Lung (tissue), 13 donors: ENCODE measurements around the gene XAF1. TPM values are rescaled to one million over a fixed set of nuclear protein-coding genes. Genes with fewer than 3 reads are reported as not detected.

Experiments
- ATAC-seq: fragments of 200-7000 bp; cut with Tn5 transposase; one replicate; pipeline ENCODE4 v1.9.1; 2020; ENCODE audit warnings: moderate number of reproducible peaks; ENCODE audit not compliant: insufficient read depth, low FRiP score
- DNase-seq, 3 donors: peaks; one replicate each; pipeline ENCODE4 v3.0.0-alpha.2; 2013 to 2017
- H3K27ac ChIP-seq, 2 donors: one replicate each; pipeline ENCODE4 v1.5.1; 2013; ENCODE audit warnings: mild to moderate bottlenecking in 2 of 2, moderate library complexity in 2 of 2, control low read depth in 1 of 2, inconsistent platforms in 1 of 2, low read depth in 1 of 2, low read length in 1 of 2
- H3K27me3 ChIP-seq, 3 donors: one replicate each; pipeline ENCODE4 v1.5.1; 2013; ENCODE audit warnings: low read length in 2 of 3; ENCODE audit not compliant: control insufficient read depth in 3 of 3, insufficient read depth in 3 of 3
- H3K36me3 ChIP-seq, 4 donors: one replicate each; pipeline ENCODE4 v1.5.1; 2013; ENCODE audit warnings: low read length in 4 of 4, mild to moderate bottlenecking in 1 of 4, moderate library complexity in 1 of 4; ENCODE audit not compliant: control insufficient read depth in 4 of 4, insufficient read depth in 4 of 4
- H3K4me1 ChIP-seq, 5 donors: one replicate each; pipeline ENCODE4 v1.5.1; 2013; ENCODE audit warnings: low read length in 5 of 5, mild to moderate bottlenecking in 2 of 5, moderate library complexity in 1 of 5; ENCODE audit not compliant: control insufficient read depth in 5 of 5, insufficient read depth in 5 of 5
- H3K4me3 ChIP-seq: one replicate; pipeline ENCODE4 v1.5.1; 2013; ENCODE audit warnings: mild to moderate bottlenecking, control low read depth, moderate library complexity
- H3K9ac ChIP-seq, 2 donors: one replicate each; pipeline ENCODE4 v1.5.1; 2013; ENCODE audit warnings: low read length in 2 of 2, control low read depth in 1 of 2; ENCODE audit not compliant: insufficient read depth in 1 of 2
- H3K9me3 ChIP-seq, 4 donors: one replicate each; pipeline ENCODE4 v1.5.1; 2013; ENCODE audit warnings: low read length in 3 of 4, mild to moderate bottlenecking in 1 of 4, moderate library complexity in 1 of 4; ENCODE audit not compliant: control insufficient read depth in 4 of 4, insufficient read depth in 3 of 4
- WGBS, 2 donors: extraction: QIAGEN DNeasy Blood & Tissue Kit; methylation state at CpG; one replicate each; pipeline ENCODE4 v1.1.7; 2013; 5-methylcytosine and 5-hydroxymethylcytosine counted together
- polyA plus RNA-seq, 2 donors: library from polyadenylated mRNA; stranded (reverse); fragments of 200-250 nt; gene quantifications; one replicate each; pipeline ENCODE4 v1.2.1, GENCODE V29; 2013
- small RNA-seq: library from RNA; depleted of rRNA; stranded (forward); fragments of <200 nt; gene quantifications from one replicate; pipeline ENCODE3, GENCODE V24; 2014; ENCODE audit warnings: low replicate concordance
- total RNA-seq, 2 donors: library from RNA; depleted of rRNA in 1 of 2; stranded (reverse); fragments of >200 nt in 1 of 2; gene quantifications; one replicate each; pipeline ENCODE4 v1.2.1, GENCODE V29; 2014 to 2021
- TF ChIP-seq, protein P1 (sequence below): IDR thresholded peaks from 2 replicates; pipeline ENCODE4 v1.5.1; 2012; ENCODE audit warnings: mild to moderate bottlenecking; ENCODE audit errors: control extremely low read depth, extremely low read depth
- donor health status: control.
- donor health status: control.
- donor health status: Bipolar disorder and iron deficiency.
- donor health status: healthy.
- donor health status: DM: yes; HTN: yes; CAD: no.

XAF1 gene
- total and polyA plus RNA-seq, 4 donors = 25.3 to 38.3 (median 31.8) TPM

DNA sequence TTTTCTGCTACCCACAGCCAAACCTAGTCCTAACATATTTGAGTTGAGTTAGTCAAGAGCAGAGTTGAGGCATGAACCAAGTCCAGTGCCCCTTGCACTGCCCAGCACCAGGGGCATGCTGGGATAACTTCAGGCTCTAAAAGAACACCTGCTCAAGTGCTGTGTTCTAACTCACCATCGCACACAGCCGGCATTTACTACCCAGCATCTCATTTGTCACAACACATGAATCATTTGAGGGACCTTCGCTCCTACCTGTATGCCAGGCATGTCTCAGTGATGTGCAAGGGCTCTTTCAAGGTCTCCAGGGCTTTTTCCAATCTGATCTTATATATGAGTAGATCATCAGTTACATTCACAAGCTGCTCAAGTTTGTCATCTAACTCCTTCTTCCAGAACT is 63.1 kb downstream of the XAF1 start:
- no peaks in the 10 kb centered on the region for H3K4me1 ChIP-seq
- DNase-seq (no peak), ATAC-seq (no peak)
- H3K9ac ChIP-seq = no peak overlapping the region
- WGBS, 2 donors = 89 to 91% methylated on average over 3 of the region's 3 CpGs
- H3K4me3 ChIP-seq = no peak overlapping the region
- no peaks in the 10 kb centered on the region for H3K36me3 ChIP-seq
- H3K27me3 ChIP-seq = peaks cover 0 to 3% (median 0%) of the 10 kb centered on the region in 3 donors
- peaks cover 0 to 3% (median 1%) of the 10 kb centered on the region in 4 donors for H3K9me3 ChIP-seq
- TF ChIP-seq, protein P1, sequence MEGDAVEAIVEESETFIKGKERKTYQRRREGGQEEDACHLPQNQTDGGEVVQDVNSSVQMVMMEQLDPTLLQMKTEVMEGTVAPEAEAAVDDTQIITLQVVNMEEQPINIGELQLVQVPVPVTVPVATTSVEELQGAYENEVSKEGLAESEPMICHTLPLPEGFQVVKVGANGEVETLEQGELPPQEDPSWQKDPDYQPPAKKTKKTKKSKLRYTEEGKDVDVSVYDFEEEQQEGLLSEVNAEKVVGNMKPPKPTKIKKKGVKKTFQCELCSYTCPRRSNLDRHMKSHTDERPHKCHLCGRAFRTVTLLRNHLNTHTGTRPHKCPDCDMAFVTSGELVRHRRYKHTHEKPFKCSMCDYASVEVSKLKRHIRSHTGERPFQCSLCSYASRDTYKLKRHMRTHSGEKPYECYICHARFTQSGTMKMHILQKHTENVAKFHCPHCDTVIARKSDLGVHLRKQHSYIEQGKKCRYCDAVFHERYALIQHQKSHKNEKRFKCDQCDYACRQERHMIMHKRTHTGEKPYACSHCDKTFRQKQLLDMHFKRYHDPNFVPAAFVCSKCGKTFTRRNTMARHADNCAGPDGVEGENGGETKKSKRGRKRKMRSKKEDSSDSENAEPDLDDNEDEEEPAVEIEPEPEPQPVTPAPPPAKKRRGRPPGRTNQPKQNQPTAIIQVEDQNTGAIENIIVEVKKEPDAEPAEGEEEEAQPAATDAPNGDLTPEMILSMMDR = no peak
- H3K27ac ChIP-seq = no peak overlapping the region

DNA sequence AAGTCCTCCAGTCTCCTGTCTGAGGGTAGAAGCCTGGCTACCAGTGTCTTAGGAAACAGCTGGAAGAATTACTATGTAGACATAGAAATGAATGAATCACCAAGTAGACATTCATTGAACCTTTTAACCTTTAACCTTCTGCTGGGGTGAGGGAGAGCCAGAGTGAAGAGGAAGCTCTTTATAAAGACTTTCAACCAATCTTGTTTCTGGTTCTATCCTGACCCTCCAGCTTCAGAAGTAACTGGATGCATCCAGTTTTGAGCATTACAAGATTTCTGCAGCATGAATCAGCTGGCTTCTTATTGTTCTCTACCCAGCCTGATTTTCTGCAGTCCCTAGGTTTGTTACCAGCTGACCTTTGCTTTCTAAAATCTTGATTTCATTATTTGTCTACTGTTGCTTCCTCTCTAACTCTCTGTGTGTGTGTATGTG is 67.2 kb downstream of the XAF1 start:
- DNase-seq (no peak), ATAC-seq (no peak)
- Histone ChIP-seq H3K4me1 (no peaks in the 10 kb centered on the region), H3K4me3 (no peak overlapping the region), H3K36me3 (no peaks in the 10 kb centered on the region), H3K9ac (no peak overlapping the region), H3K27me3 (peaks cover 0 to 3% (median 2%) of the 10 kb centered on the region in 3 donors), H3K9me3 (peaks cover 0 to 6% (median 2%) of the 10 kb centered on the region in 4 donors), H3K27ac (no peak overlapping the region)
- TF ChIP-seq, protein P1 = no peak

Small RNA genes within 50 kb of the gene (small RNA-seq; reads per million reads assigned to genes)
- not detected for gene AC004706.2

Other genes starting within 250 kb of the XAF1 start
- gene PITPNM3, start 199.5 kb upstream of the XAF1 start, total RNA-seq = 10 to 100 TPM in 1 of 2 donors, 1 to 10 TPM in 1; 4.0 to 12.6 TPM
- gene PITPNM3, start 199.5 kb upstream of the XAF1 start, polyA plus RNA-seq = 1 to 10 TPM; 2.0 to 6.8 TPM
- 10 to 100 TPM; 19.0 to 31.9 TPM for gene KIAA0753, start 115.3 kb upstream of the XAF1 start, total RNA-seq
- gene KIAA0753, start 115.3 kb upstream of the XAF1 start, polyA plus RNA-seq = 1 to 10 TPM; 5.3 to 6.7 TPM
- 10 to 100 TPM; 33.1 to 78.1 TPM for gene TXNDC17, start 115.0 kb upstream of the XAF1 start, total RNA-seq
- gene TXNDC17, start 115.0 kb upstream of the XAF1 start, polyA plus RNA-seq = 100 to 1,000 TPM; 186 to 255 TPM
- gene MED31, start 104.4 kb upstream of the XAF1 start, total RNA-seq = 10 to 100 TPM; 16.6 to 18.1 TPM
- 10 to 100 TPM; 20.4 to 27.7 TPM for gene MED31, start 104.4 kb upstream of the XAF1 start, polyA plus RNA-seq
- gene C17orf100, start 104.3 kb upstream of the XAF1 start, total RNA-seq = 1 to 10 TPM; 1.5 to 2.4 TPM
- gene C17orf100, start 104.3 kb upstream of the XAF1 start, polyA plus RNA-seq = 1 to 10 TPM; 1.6 to 3.6 TPM
- under 1 TPM in 1 of 2 donors, not detected in 1; 0.18 TPM for gene SLC13A5, start 42.7 kb upstream of the XAF1 start, total RNA-seq
- not detected for gene SLC13A5, start 42.7 kb upstream of the XAF1 start, polyA plus RNA-seq
- not detected for gene FBXO39, start 20.2 kb downstream of the XAF1 start, total RNA-seq
- under 1 TPM in 1 of 2 donors, not detected in 1; 0.32 TPM for gene FBXO39, start 20.2 kb downstream of the XAF1 start, polyA plus RNA-seq
- gene TEKT1, start 75.7 kb downstream of the XAF1 start, total RNA-seq = 10 to 100 TPM; 18.5 to 24.8 TPM
- gene TEKT1, start 75.7 kb downstream of the XAF1 start, polyA plus RNA-seq = 10 to 100 TPM in 1 of 2 donors, 1 to 10 TPM in 1; 9.3 to 11.3 TPM
- gene ALOX12, start 240.0 kb downstream of the XAF1 start, total RNA-seq = under 1 TPM; 0.21 to 0.68 TPM
- under 1 TPM; 0.22 to 0.95 TPM for gene ALOX12, start 240.0 kb downstream of the XAF1 start, polyA plus RNA-seq